Ishikawa (cell line): ENCODE measurements around the gene MAP10.

Experiments used
- CEBPB ChIP-seq: IDR thresholded peaks from 2 replicates; pipeline ENCODE4 v1.6.1; 2012
- EGR1 ChIP-seq: IDR thresholded peaks from 2 replicates; pipeline ENCODE4 v1.6.1; 2012
- EP300 ChIP-seq: IDR thresholded peaks from 2 replicates; pipeline ENCODE4 v1.6.1; 2012; ENCODE audit warnings: borderline replicate concordance
- RAD21 ChIP-seq: IDR thresholded peaks from 2 replicates; pipeline ENCODE4 v1.6.1; 2012; ENCODE audit warnings: low read depth
- TAF1 ChIP-seq: IDR thresholded peaks from 2 replicates; pipeline ENCODE4 v1.6.1; 2012; ENCODE audit warnings: low read depth, mild to moderate bottlenecking
- TEAD4 ChIP-seq: IDR thresholded peaks from 2 replicates; pipeline ENCODE4 v1.6.1; 2012
- YY1 ChIP-seq: IDR thresholded peaks from 2 replicates; pipeline ENCODE4 v1.6.1; 2012; ENCODE audit warnings: low read depth
- TF ChIP-seq, protein P1 (sequence below): IDR thresholded peaks from 2 replicates; pipeline ENCODE4 v1.6.1; 2012; ENCODE audit warnings: low read depth, mild to moderate bottlenecking

DNA sequence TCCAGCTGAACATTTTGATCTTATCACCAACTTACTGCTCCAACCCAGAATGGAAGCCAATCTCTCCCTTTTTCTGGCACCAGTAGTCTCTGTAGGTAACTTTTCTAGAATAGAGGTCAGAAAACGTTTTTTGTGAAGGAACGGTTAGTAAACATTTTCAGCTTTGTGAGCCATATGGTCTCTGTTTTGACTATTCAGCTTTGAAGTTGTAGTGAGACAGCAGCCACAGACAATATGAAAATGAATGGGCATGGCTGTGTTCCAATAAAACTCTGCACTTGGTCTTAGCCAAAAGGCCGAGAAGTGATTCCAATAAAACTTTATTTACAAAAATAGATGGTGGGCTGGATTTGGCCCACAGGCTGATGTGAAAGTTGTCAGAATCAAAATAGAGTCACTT is 28.9 kb downstream of the MAP10 start:
- TF ChIP-seq TAF1 (no peak), CEBPB (no peak), EP300 (no peak), YY1 (no peak), RAD21 (no peak), TEAD4 (no peak), EGR1 (no peak)
- TF ChIP-seq, protein P1, sequence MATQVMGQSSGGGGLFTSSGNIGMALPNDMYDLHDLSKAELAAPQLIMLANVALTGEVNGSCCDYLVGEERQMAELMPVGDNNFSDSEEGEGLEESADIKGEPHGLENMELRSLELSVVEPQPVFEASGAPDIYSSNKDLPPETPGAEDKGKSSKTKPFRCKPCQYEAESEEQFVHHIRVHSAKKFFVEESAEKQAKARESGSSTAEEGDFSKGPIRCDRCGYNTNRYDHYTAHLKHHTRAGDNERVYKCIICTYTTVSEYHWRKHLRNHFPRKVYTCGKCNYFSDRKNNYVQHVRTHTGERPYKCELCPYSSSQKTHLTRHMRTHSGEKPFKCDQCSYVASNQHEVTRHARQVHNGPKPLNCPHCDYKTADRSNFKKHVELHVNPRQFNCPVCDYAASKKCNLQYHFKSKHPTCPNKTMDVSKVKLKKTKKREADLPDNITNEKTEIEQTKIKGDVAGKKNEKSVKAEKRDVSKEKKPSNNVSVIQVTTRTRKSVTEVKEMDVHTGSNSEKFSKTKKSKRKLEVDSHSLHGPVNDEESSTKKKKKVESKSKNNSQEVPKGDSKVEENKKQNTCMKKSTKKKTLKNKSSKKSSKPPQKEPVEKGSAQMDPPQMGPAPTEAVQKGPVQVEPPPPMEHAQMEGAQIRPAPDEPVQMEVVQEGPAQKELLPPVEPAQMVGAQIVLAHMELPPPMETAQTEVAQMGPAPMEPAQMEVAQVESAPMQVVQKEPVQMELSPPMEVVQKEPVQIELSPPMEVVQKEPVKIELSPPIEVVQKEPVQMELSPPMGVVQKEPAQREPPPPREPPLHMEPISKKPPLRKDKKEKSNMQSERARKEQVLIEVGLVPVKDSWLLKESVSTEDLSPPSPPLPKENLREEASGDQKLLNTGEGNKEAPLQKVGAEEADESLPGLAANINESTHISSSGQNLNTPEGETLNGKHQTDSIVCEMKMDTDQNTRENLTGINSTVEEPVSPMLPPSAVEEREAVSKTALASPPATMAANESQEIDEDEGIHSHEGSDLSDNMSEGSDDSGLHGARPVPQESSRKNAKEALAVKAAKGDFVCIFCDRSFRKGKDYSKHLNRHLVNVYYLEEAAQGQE: no peak
